ENCODE measurements around the gene CPNE2.

- no peak for TF ChIP-seq REST (IDR thresholded peaks at IDR 0.05)
- TF ChIP-seq JUN (IDR thresholded peaks at IDR 0.05), result no peak
- no peak for TF ChIP-seq GATA3 (IDR thresholded peaks at IDR 0.05; ENCODE audit: borderline replicate concordance)
- no peak for TF ChIP-seq RAD21 (conservative IDR thresholded peaks at IDR 0.05 in 1 of 2, IDR thresholded peaks at IDR 0.05 in 1 of 2)
- no peak for TF ChIP-seq CTCF (IDR thresholded peaks at IDR 0.05)
- no peak for TF ChIP-seq POLR2A (IDR thresholded peaks at IDR 0.05; ENCODE audit: low read length)
- no peak for TF ChIP-seq MAZ (IDR thresholded peaks at IDR 0.05; ENCODE audit: borderline replicate concordance, low read depth, low read length)
- no peak for TF ChIP-seq ESRRA (IDR thresholded peaks at IDR 0.05; ENCODE audit: borderline replicate concordance, low read length)
- no peak for TF ChIP-seq RFX5 (IDR thresholded peaks at IDR 0.05)
Measured at GRCh38 chr16:57178793-57179212, 86.4 kb downstream of the CPNE2 start.

All from A549 (cell line).